Osteoblast (primary cell): Measurements from ENCODE around the gene DCDC1. TPM values are rescaled to one million over a fixed set of nuclear protein-coding genes. Genes with fewer than 3 reads are reported as not detected.

Experiments used
- DNase-seq: peaks from one replicate; pipeline ENCODE4 v3.0.0; 2011; ENCODE audit warnings: low spot score, mixed read lengths; ENCODE audit not compliant: insufficient read length; ENCODE audit errors: missing footprints
- H2AFZ ChIP-seq: 2 replicates; pipeline ENCODE4 v1.6.0; 2011; ENCODE audit warnings: mild to moderate bottlenecking, low read length
- H3K27ac ChIP-seq: 2 replicates; pipeline ENCODE4 v1.5.1; 2011; ENCODE audit warnings: mild to moderate bottlenecking, low read depth, low read length, moderate library complexity
- H3K27me3 ChIP-seq: 2 replicates; pipeline ENCODE4 v1.6.0; 2012; ENCODE audit warnings: mild to moderate bottlenecking, control low read depth, inconsistent platforms, low read length, moderate library complexity; ENCODE audit not compliant: insufficient read depth
- H3K36me3 ChIP-seq: 2 replicates; pipeline ENCODE4 v1.5.1; 2011; ENCODE audit warnings: mild to moderate bottlenecking, low read length, control low read depth, moderate library complexity; ENCODE audit not compliant: insufficient read depth
- H3K4me1 ChIP-seq: 2 replicates; pipeline ENCODE4 v1.5.1; 2011; ENCODE audit warnings: mild to moderate bottlenecking, low read length, control low read depth, moderate library complexity; ENCODE audit not compliant: insufficient read depth
- H3K4me2 ChIP-seq: 2 replicates; pipeline ENCODE4 v1.6.0; 2011; ENCODE audit warnings: mild to moderate bottlenecking, low read length; ENCODE audit not compliant: insufficient read depth
- H3K4me3 ChIP-seq: fragments of 200-600 bp; sonication (generic); 3 replicates; pipeline ENCODE4 v1.5.1; 2012; ENCODE audit warnings: mild to moderate bottlenecking, low read length, inconsistent platforms; ENCODE audit not compliant: insufficient read depth
- H3K79me2 ChIP-seq: 2 replicates; pipeline ENCODE4 v1.6.0; 2012; ENCODE audit warnings: mild to moderate bottlenecking, low read length, control low read depth, inconsistent platforms; ENCODE audit not compliant: insufficient read depth
- H3K9me3 ChIP-seq: 2 replicates; pipeline ENCODE4 v1.5.1; 2011; ENCODE audit warnings: low read depth, low read length, control low read depth
- H4K20me1 ChIP-seq: 2 replicates; pipeline ENCODE4 v1.6.0; 2012; ENCODE audit warnings: mild to moderate bottlenecking, low read length, control low read depth; ENCODE audit not compliant: insufficient read depth
- CTCF ChIP-seq: IDR thresholded peaks from 2 replicates; pipeline ENCODE4 v1.5.1; 2011; ENCODE audit warnings: mild to moderate bottlenecking, low read depth, low read length, moderate library complexity; ENCODE audit errors: extremely low read depth
- total RNA-seq: library from RNA; depleted of rRNA; stranded (reverse); fragments of >200 nt; gene quantifications from 2 replicates; pipeline ENCODE4 v1.2.3, GENCODE V29; 2012

Gene DCDC1
- total RNA-seq, 1 donor = 1.1 TPM

- H3K79me2 ChIP-seq = peaks cover 2% of the 10 kb centered on the region
- H3K9me3 ChIP-seq = no peaks in the 10 kb centered on the region
- no peak overlapping the region for H2AFZ ChIP-seq
- peaks cover 2% of the 10 kb centered on the region for H4K20me1 ChIP-seq
- H3K36me3 ChIP-seq = no peaks in the 10 kb centered on the region
- H3K4me3 ChIP-seq = no peak overlapping the region
- H3K27ac ChIP-seq = no peak overlapping the region
- no peaks in the 10 kb centered on the region for H3K27me3 ChIP-seq
- TF ChIP-seq CTCF = no peak
- H3K4me2 ChIP-seq = no peak overlapping the region
- no peak for DNase-seq
- H3K4me1 ChIP-seq = no peaks in the 10 kb centered on the region
These were observed 13.6 kb upstream of the DCDC1 start for GRCh38 chr11:31383116-31383515.

GRCh38 chr11:31375879-31376278, 6.3 kb upstream of the DCDC1 start:
- Histone ChIP-seq H3K4me3 (no peak overlapping the region), H2AFZ (no peak overlapping the region), H4K20me1 (no peaks in the 10 kb centered on the region), H3K9me3 (no peaks in the 10 kb centered on the region), H3K27ac (no peak overlapping the region), H3K4me1 (peaks cover 3% of the 10 kb centered on the region), H3K36me3 (no peaks in the 10 kb centered on the region), H3K4me2 (no peak overlapping the region), H3K79me2 (peaks cover 13% of the 10 kb centered on the region), H3K27me3 (no peaks in the 10 kb centered on the region)
- no peak for DNase-seq
- no peak for TF ChIP-seq CTCF

- H3K4me3 ChIP-seq = no peak overlapping the region
- no peaks in the 10 kb centered on the region for H3K36me3 ChIP-seq
- H3K27me3 ChIP-seq = peaks cover 2% of the 10 kb centered on the region
- H3K79me2 ChIP-seq = peaks cover 15% of the 10 kb centered on the region
- H2AFZ ChIP-seq = no peak overlapping the region
- H3K4me1 ChIP-seq = peaks cover 17% of the 10 kb centered on the region
- no peaks in the 10 kb centered on the region for H4K20me1 ChIP-seq
- H3K9me3 ChIP-seq = no peaks in the 10 kb centered on the region
- no peak for TF ChIP-seq CTCF
- H3K27ac ChIP-seq = no peak overlapping the region
- no peak overlapping the region for H3K4me2 ChIP-seq
- DNase-seq = no peak
These were observed 2.7 kb downstream of the DCDC1 start for GRCh38 chr11:31366795-31367194.

GRCh38 chr11:31361743-31362142, 7.8 kb downstream of the DCDC1 start:
- no peak for TF ChIP-seq CTCF
- no peak for DNase-seq
- Histone ChIP-seq H3K27ac (no peak overlapping the region), H3K4me1 (no peaks in the 10 kb centered on the region), H4K20me1 (no peaks in the 10 kb centered on the region), H3K4me2 (no peak overlapping the region), H3K4me3 (no peak overlapping the region), H3K9me3 (no peaks in the 10 kb centered on the region), H2AFZ (no peak overlapping the region), H3K79me2 (no peaks in the 10 kb centered on the region), H3K36me3 (no peaks in the 10 kb centered on the region), H3K27me3 (no peaks in the 10 kb centered on the region)
